Fibroblast of the aortic adventitia (primary cell): ENCODE data around the gene EXT2. TPM values are rescaled to one million over a fixed set of nuclear protein-coding genes. Genes with fewer than 3 reads are reported as not detected.
A peak's percentile ranks its signal among the peaks of the same experiment; 100 is the strongest.

Experiments
- DNase-seq: peaks from one replicate; pipeline ENCODE4 v3.0.0-alpha.2; 2010; ENCODE audit warnings: low read depth
- H3K4me3 ChIP-seq: 2 replicates; pipeline ENCODE4 v1.5.1; 2011; ENCODE audit warnings: low read depth, mild to moderate bottlenecking, control low read depth, low read length, moderate library complexity
- total RNA-seq: library from RNA; depleted of rRNA; stranded (reverse); fragments of >200 nt; gene quantifications from 2 replicates; pipeline ENCODE4 v1.2.3, GENCODE V29; 2012; ENCODE audit warnings: low replicate concordance
- TF ChIP-seq, protein P1 (sequence below): IDR thresholded peaks from 2 replicates; pipeline ENCODE4 v1.5.1; 2011; ENCODE audit warnings: mild to moderate bottlenecking, low read length, control low read depth, inconsistent platforms; ENCODE audit not compliant: insufficient read depth

EXT2 gene
- total RNA-seq, 1 donor: 100 TPM

DNA sequence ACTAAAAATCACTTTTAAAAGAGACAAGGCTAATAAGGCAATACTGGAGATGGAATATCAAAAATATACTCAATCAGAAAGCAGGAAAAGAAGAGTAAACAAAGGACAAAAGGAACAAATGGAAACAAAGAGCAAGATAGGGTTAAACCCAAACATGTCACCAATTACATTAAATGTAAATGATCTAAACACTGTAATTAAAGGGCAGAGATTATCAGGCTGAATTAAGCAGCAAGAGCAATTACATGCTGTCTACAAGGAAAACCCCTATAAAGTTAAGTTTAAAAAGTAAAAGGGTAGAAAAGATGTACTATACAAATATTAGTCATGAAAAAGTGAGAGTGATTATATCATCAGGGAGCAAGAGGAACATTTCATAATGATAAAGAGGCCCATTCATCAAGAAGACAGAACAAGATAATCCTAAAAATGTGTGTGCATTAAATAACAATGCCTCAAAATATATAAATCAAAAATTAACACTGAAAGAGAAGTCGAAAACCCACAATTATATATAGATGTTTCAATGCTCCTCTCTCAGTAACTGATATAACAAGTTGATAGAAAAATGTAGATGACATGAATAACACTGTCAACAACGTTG, 157.6 kb downstream of the EXT2 start:
- no peak for DNase-seq
- H3K4me3 ChIP-seq: no peak overlapping the region
- TF ChIP-seq, protein P1, sequence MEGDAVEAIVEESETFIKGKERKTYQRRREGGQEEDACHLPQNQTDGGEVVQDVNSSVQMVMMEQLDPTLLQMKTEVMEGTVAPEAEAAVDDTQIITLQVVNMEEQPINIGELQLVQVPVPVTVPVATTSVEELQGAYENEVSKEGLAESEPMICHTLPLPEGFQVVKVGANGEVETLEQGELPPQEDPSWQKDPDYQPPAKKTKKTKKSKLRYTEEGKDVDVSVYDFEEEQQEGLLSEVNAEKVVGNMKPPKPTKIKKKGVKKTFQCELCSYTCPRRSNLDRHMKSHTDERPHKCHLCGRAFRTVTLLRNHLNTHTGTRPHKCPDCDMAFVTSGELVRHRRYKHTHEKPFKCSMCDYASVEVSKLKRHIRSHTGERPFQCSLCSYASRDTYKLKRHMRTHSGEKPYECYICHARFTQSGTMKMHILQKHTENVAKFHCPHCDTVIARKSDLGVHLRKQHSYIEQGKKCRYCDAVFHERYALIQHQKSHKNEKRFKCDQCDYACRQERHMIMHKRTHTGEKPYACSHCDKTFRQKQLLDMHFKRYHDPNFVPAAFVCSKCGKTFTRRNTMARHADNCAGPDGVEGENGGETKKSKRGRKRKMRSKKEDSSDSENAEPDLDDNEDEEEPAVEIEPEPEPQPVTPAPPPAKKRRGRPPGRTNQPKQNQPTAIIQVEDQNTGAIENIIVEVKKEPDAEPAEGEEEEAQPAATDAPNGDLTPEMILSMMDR: no peak

DNA sequence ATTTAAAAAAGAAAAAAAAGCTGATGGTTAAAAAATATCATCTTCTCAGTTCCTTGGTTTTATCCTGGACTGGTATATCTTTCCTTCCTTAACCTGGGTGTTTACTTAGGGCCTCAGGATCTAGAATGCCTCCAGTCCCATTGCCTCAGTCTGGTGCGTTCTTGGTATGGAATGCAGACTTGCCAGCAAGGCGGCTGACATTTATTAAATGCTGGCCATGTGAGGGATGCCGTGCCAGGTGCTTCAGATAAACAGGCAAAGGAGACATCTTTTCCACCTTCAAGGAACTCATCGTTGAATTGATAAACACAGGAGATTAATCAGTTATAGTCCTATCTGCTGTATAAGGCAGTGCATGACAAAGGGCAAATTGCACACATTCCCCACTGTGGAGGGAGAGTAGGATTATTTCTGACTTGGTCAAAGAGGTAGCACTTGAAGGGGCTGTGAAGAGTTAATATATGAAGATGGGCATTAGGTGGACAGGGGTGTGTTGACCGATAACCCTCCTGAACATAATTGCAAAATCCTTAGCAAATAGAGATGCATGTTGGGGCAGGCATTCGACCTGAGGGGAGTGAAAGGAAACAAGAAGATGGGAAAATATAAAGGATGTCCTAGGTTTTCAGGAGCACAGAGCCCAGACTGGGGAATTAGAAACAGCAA, 160.1 kb downstream of the EXT2 start:
- DNase-seq: no peak
- H3K4me3 ChIP-seq: no peak overlapping the region
- TF ChIP-seq, protein P1: no peak

DNA sequence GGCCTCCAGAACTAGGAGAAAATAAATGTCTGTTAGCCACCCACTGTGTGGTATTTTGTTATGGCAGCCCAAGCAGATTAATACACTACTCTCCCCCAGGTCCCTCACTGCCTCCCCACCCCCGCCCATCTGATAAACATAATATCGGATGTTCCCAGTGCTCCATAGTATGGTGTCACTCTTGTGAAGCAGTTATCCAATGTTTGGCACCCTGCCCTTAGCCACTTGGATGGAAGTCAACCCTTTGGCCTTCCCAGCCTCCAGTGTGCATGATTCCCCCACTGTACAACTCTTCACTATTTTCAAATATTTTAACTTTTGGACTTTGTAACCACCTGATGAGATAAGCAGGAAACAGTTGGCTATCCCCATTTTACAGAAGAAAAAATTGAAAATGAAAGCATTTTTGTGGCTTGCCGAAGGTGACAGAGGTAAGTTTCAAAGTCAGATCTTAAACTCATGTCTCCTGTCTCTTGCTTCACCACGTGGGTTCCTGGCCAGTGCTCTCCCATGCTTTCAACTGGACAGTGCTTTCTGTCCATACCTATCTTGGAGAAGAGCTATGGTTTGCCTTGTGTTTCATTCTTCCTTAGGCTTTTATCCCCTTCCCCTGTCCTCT, 161.3 kb downstream of the EXT2 start:
- peak; percentile 45 for DNase-seq
- H3K4me3 ChIP-seq: no peak overlapping the region
- TF ChIP-seq, protein P1: no peak

DNA sequence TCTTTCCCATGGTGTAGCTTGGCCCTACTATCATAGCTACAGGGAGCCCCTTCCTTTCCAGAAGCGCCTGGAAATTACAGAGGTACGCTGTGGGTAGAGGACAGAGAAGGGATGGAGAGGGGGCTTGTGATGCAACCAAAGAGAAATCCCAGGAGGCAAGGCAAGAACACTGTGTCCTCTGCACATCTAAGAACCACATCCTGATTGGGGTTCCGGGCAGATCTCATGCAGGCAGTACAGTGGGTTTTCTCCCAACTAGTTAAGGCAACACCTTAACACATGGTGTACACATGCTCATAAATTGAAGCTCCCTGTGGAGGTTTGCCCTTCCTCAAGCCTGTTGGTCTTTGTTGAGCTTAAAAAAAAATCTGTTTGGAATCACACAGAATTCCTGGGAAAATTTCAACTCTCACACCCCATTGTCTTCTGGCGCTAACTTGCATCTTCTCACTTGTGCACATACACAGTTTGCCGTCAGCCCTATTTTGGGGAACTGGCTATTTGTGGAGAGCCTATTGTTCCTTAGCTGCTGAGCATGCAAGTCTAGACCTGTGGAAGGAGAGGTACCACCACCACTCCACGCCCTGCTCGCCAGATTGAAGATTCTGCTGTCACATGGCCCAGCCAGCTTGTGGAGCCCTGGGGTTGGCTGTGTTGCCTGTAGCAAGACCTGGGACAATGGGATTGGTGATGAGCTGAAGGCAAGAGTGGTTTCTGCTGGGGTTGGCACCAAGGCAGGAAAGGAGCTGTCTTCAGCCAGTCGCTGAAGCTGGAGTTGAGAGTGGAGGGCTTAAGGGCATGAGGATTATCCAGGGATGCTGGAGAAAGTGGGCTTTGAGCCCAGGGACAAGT, 162.1 kb downstream of the EXT2 start:
- H3K4me3 ChIP-seq: no peak overlapping the region
- TF ChIP-seq, protein P1: no peak
- DNase-seq: no peak

DNA sequence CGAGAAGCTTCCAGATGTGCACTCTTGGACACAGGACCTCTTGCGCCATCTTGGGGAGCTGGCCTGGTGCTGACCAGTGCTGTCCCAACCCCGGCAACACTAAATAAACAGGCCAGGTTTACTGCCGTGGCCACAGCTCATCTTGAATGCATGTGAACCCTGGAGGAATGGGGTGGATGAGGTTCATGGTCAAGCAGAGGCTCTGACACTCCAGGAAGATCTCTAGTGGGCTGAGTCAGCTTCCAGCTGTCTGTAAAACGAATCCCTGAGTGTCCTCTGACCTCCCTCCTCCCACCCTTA, 162.7 kb downstream of the EXT2 start:
- TF ChIP-seq, protein P1: no peak
- no peak overlapping the region for H3K4me3 ChIP-seq
- no peak for DNase-seq

DNA sequence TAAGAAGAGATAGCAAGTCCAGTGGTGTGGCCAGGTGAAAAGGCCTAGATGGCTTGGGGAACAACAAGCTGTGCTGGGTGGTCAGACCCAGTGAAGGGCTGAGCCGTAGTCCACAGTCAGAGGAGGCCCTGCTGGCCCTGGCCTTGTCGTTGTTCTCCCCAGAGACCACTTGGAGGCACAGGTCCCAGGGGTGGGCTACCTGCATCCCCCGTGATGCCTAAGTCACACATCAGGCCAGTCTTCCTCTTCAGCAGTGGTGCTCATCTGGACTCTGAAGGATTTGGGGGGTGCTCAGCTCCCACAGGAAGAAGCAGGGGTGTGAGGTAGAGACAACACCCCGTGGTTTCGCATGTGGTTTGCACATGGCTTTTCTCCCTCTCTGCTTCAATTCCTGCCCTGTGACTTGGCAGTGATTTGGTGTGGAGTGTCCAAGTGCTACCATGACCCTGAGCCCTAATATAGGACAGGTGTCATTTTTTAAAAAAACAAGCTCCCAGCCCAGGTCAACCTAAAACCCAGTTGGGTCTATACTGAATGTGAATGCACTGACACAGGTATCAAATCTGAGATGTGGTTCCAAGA, 163.5 kb downstream of the EXT2 start:
- TF ChIP-seq, protein P1: no peak
- no peak for DNase-seq
- H3K4me3 ChIP-seq: no peak overlapping the region
